Rectal smooth muscle tissue (tissue), 1 donor: ENCODE data around the gene METTL9.
"Not testable (repeated sequence)": the region's sequence is repeated elsewhere in the genome, so short reads cannot be mapped to it uniquely, and the experiment has no call there.

Source experiments
- H3K27ac ChIP-seq: one replicate; pipeline ENCODE4 v1.7.0; 2013; ENCODE audit warnings: low read depth, low read length, inconsistent platforms
- H3K27me3 ChIP-seq: one replicate; pipeline ENCODE4 v1.7.0; 2013; ENCODE audit warnings: low read length; ENCODE audit not compliant: control insufficient read depth, insufficient read depth
- H3K36me3 ChIP-seq: one replicate; pipeline ENCODE4 v1.7.0; 2013; ENCODE audit warnings: low read length; ENCODE audit not compliant: control insufficient read depth, insufficient read depth
- H3K4me1 ChIP-seq: one replicate; pipeline ENCODE4 v1.7.0; 2013; ENCODE audit warnings: low read length; ENCODE audit not compliant: control insufficient read depth, insufficient read depth
- H3K4me3 ChIP-seq: one replicate; pipeline ENCODE4 v1.7.0; 2013; ENCODE audit warnings: low read length
- H3K9ac ChIP-seq: one replicate; pipeline ENCODE4 v1.7.0; 2013; ENCODE audit warnings: low read length

The METTL9 gene

GRCh38 chr16:21646721-21647561 lies 47.6 kb downstream of the METTL9 start:
- no peak overlapping the region for H3K27ac ChIP-seq
- H3K27me3 ChIP-seq: no peaks in the 10 kb centered on the region
- H3K36me3 ChIP-seq: peaks cover 4% of the 10 kb centered on the region
- H3K4me1 ChIP-seq: no peaks in the 10 kb centered on the region
- no peak overlapping the region for H3K9ac ChIP-seq
- H3K4me3 ChIP-seq: no peak overlapping the region

DNA sequence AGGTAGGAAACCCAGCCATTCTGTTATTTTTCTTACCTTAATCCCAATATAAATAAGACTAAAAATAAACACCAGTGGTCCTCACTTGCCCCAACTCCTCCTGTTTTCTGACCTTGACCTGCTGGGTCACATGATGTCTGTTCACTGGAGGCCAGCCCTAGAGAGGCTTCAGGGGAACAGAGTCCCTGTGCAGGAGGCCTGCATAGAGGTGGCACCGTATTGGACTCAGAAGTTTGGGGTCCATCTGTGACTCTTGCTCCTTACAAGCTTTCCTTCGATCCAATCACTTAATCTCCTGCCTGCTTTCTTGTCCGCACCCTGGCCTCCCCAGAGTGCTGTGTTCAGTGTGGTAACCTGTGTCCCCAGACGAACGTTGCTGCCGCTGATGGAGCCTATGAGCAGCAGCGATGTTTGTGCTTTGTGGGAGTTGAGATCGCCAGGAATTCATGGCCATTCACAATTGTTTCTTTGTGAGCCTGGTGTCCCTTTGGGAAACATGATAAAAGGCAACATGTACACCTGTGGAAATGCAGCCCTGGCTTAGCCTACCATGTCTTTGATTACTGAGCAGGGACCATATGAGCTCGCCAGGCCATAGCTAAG lies 48.3 kb downstream of the METTL9 start:
- Histone ChIP-seq H3K27ac (no peak overlapping the region), H3K4me3 (no peak overlapping the region), H3K36me3 (peaks cover 4% of the 10 kb centered on the region), H3K27me3 (no peaks in the 10 kb centered on the region), H3K4me1 (no peaks in the 10 kb centered on the region), H3K9ac (no peak overlapping the region)

DNA sequence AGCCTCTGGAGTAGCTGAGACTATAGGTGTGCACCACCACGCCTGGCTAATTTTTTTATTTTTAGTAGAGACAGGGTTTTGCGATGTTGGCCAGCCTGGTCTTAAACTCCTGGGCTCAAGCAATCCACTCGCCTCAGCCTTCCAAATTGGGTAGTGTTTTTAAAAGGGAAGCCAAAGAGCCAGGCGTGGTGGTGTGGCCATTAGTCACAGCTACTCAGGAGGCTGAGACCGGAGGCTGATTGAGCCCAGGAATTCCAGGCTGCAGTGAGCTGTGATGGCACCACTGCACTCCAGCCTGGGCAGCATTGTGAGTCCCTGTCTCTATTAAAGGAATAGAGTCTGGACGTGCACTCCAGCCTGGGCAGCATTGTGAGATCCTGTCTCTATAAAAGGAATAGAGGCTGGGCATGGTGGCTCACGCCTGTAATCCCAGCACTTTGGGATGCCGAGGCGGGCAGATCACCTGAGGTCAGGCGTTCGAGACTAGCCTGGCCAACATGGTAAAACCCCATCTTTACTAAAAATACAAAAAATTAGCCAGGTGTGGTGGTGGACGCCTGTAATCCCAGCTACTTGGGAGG lies 50.5 kb downstream of the METTL9 start:
- not testable (repeated sequence) for H3K27me3 ChIP-seq, H3K36me3 ChIP-seq, H3K4me3 ChIP-seq, H3K27ac ChIP-seq, H3K9ac ChIP-seq, H3K4me1 ChIP-seq

GRCh38 chr16:21650521-21650920 lies 51.1 kb downstream of the METTL9 start:
- Histone ChIP-seq H3K4me3 (no peak overlapping the region), H3K27me3 (no peaks in the 10 kb centered on the region), H3K36me3 (peaks cover 8% of the 10 kb centered on the region), H3K4me1 (no peaks in the 10 kb centered on the region), H3K9ac (no peak overlapping the region), H3K27ac (no peak overlapping the region)

DNA sequence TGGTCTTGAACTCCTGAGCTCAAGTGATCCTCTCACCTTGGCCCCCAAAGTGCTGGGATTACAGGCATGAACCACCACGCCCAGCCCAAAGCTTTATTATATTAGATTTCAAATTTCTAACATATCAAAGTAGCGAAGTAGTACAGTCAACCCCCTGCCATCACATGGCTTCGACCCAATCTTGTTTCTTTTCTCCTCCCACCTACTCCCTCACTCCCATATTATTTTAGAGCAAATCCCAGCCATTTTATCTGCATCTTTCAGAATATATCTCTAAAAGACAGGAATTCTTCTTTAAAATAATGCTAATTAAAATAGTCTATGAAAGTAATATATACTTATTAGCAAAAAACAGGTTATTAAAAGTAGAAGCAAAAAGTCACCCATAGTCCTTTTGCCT lies 52.1 kb downstream of the METTL9 start:
- Histone ChIP-seq H3K27me3 (no peaks in the 10 kb centered on the region), H3K9ac (no peak overlapping the region), H3K4me1 (no peaks in the 10 kb centered on the region), H3K4me3 (no peak overlapping the region), H3K36me3 (peaks cover 8% of the 10 kb centered on the region), H3K27ac (no peak overlapping the region)

- H3K4me1 ChIP-seq: no peaks in the 10 kb centered on the region
- H3K4me3 ChIP-seq: no peak within 1 kb of the TSS
- H3K27ac ChIP-seq: no peak within 1 kb of the TSS
- no peaks in the 10 kb centered on the region for H3K27me3 ChIP-seq
- no peak within 1 kb of the TSS for H3K9ac ChIP-seq
- H3K36me3 ChIP-seq: peaks cover 8% of the 10 kb centered on the region
Measured at GRCh38 chr16:21652453-21652852, 53.1 kb downstream of the METTL9 start, which contains the start of gene IGSF6. Gene IGSF6 (minus strand): TSS chr16:21652608. CDS start chr16:21652598, 10 bp downstream.

DNA sequence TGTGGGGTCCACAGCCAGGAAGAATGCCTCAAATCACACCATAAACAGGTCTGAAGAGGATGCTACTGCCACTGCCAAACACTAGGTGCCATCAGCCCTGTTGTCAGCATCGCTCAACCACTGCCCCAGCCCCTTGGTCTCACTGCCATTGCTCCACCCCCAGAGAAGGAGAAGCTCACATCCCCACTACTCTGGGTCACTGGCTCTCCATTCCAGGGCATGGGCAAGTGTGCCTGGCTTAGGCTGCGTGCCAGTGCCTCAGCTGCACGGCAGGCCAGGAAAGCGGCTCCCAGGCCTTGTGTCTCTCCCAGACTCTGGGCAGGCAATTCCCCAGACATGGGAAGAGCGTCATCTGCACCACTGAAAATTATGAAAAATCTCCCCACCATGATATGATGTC lies 54.2 kb downstream of the METTL9 start:
- peaks cover 4% of the 10 kb centered on the region for H3K36me3 ChIP-seq
- no peak overlapping the region for H3K4me3 ChIP-seq

GRCh38 chr16:21654466-21654865 lies 55.1 kb downstream of the METTL9 start:
- H3K4me1 ChIP-seq: no peaks in the 10 kb centered on the region
- H3K27me3 ChIP-seq: no peaks in the 10 kb centered on the region
- no peak overlapping the region for H3K4me3 ChIP-seq
- H3K36me3 ChIP-seq: peaks cover 4% of the 10 kb centered on the region
- H3K27ac ChIP-seq: no peak overlapping the region
- no peak overlapping the region for H3K9ac ChIP-seq

More for the DNA sequence above, 54.2 kb downstream of the METTL9 start:
- H3K27me3 ChIP-seq: no peaks in the 10 kb centered on the region
- H3K4me1 ChIP-seq: no peaks in the 10 kb centered on the region
- H3K27ac ChIP-seq: no peak overlapping the region
- H3K9ac ChIP-seq: no peak overlapping the region

GRCh38 chr16:21654881-21655280 lies 55.5 kb downstream of the METTL9 start:
- H3K4me3 ChIP-seq: no peak overlapping the region
- no peak overlapping the region for H3K9ac ChIP-seq
- H3K27me3 ChIP-seq: no peaks in the 10 kb centered on the region
- peaks cover 4% of the 10 kb centered on the region for H3K36me3 ChIP-seq
- no peak overlapping the region for H3K27ac ChIP-seq
- no peaks in the 10 kb centered on the region for H3K4me1 ChIP-seq

DNA sequence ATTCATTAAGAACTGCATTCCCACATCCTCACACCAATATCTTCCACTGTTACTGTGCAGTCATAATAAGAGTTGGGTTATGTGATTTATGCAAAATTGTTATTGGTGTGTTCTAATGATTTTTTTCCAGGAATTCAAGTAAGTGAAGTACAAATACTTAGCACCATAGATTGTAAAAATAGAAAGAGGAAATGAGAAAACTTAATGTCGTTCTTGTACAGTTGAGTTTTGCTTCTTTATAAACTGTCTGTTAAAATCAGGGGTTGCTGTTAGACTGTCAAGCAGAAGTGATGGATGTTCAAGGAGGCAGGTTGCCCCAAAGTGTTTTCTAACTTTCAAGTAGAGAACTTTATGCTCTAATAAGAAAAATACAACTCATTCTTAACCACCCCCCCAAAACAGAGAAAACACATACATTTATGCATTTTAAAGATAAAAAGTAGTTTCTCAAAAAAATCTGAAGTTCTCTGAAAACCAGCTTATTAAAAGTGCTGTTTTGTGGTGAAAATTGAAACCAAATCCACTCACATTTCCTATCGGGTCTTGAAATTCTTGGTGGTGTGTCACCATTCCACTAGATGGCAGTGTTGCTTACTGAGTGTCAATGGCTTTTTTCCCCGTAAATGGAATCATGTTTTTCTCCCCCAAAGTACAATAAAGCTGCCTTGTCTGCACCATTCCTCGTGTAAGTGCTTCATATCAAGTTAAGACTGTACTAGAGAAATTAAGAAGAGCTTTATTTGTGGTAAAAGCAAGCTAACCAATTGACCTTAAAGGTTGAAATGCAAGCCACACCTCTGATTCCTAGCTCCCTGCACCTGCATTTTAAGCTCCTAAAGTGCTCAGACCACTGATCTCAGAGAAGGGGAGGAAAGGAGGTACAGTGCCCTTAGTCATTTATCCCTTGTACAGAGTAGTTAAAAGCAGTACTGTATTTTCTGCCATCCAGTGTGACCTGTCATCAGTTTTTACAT lies 57.7 kb downstream of the METTL9 start:
- Histone ChIP-seq H3K9ac (no peak overlapping the region), H3K4me1 (no peaks in the 10 kb centered on the region), H3K27me3 (no peaks in the 10 kb centered on the region), H3K4me3 (no peak overlapping the region), H3K36me3 (peaks cover 4% of the 10 kb centered on the region), H3K27ac (no peak overlapping the region)

DNA sequence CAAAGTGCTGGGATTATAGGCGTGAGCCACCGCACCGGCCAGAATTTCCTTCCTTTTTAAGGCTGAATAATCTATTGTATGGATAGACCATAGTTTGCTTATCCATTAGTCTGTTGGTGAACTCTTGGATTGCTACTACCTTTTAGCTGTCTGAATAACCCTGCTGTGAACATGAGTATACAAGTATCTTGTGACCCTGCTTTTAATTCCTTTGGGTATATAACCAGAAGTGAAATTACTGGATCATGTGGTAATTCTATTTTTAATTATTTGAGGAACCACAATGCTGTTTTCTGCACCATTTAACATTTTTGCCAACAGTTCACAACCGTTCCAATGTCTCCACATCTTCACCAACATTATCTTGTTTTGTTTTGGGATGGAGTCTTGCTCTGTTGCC lies 59.7 kb downstream of the METTL9 start:
- Histone ChIP-seq H3K27ac (no peak overlapping the region), H3K36me3 (peaks cover 4% of the 10 kb centered on the region), H3K9ac (no peak overlapping the region), H3K4me1 (no peaks in the 10 kb centered on the region), H3K4me3 (no peak overlapping the region), H3K27me3 (no peaks in the 10 kb centered on the region)
